HCT116 (cell line): Measurements from ENCODE around the gene PTPN13. TPM values are rescaled to one million over a fixed set of nuclear protein-coding genes. Genes with fewer than 3 reads are reported as not detected.

Source experiments
- ATAC-seq: fragments of 200-7000 bp; cut with Tn5 transposase; 2 replicates; pipeline ENCODE4 v1.9.1; 2020; ENCODE audit warnings: mild to moderate bottlenecking, moderate library complexity
- BruUV-seq: library from RNA; stranded (reverse); fragments of 400-500 nt; replicated peaks from 2 replicates; lab custom pipeline; 2021; lab: Mats Ljungman, UMichigan
- CTCF ChIA-PET: fragments of 300-600 bp; sonication (Branson Sonifier 250); formaldehyde crosslinking; loops from one replicate; lab custom pipeline; 2021; ENCODE audit warnings: antibody characterized with exemption; lab: Charles Lee
- POLR2A ChIA-PET: fragments of 300-600, 350-600 bp; sonication (Branson Sonifier 250); formaldehyde crosslinking; loops from one replicate; lab custom pipeline; 2021; ENCODE audit warnings: antibody characterized with exemption; lab: Charles Lee
- RAD21 ChIA-PET, 2 experiments: fragments of 300-600 bp; sonication (Branson Sonifier 250); formaldehyde crosslinking; loops; one replicate each; lab custom pipeline; 2023; ENCODE audit warnings: low total read pairs in 2 of 2; ENCODE audit not compliant: uncharacterized antibody in 2 of 2, unreplicated experiment in 2 of 2, low non-redundant PET in 1 of 2; lab: Charles Lee
- DNase-seq: peaks from one replicate; pipeline ENCODE4 v3.0.0-alpha.2; 2010; ENCODE audit warnings: low read depth, low spot score
- H2AFZ ChIP-seq: fragments of 200-600 bp; shearing (Covaris generic), sonication (generic); 2 replicates; pipeline ENCODE4 v1.6.1; 2017; ENCODE audit warnings: low read depth, mixed run types, mixed read lengths, antibody characterized with exemption, low read length; ENCODE audit not compliant: poor library complexity, severe bottlenecking
- H3K27ac ChIP-seq: 2 replicates; pipeline ENCODE4 v1.5.1; 2012; ENCODE audit warnings: low read depth, low read length
- H3K27me3 ChIP-seq: fragments of 200-600 bp; sonication (generic); 2 replicates; pipeline ENCODE4 v1.6.1; 2016; ENCODE audit warnings: mixed run types, low read length, mixed read lengths; ENCODE audit not compliant: insufficient read depth
- H3K36me3 ChIP-seq, 2 experiments: fragments of 200-500 bp in 1 of 2; fragments of 200-600 bp in 1 of 2; sonication (Bioruptor generic) in 1 of 2; sonication (generic) in 1 of 2; 2 replicates each; pipeline versions ENCODE4 v1.5.1 to v1.6.1; 2014 to 2016; ENCODE audit warnings: low read length in 2 of 2, inconsistent platforms in 1 of 2, mixed read lengths in 1 of 2, mixed run types in 1 of 2; ENCODE audit not compliant: insufficient read depth in 2 of 2, control insufficient read depth in 1 of 2
- H3K4me1 ChIP-seq, 2 experiments: fragments of 200-600 bp in 1 of 2; sonication (generic) in 1 of 2; 2 replicates each; pipeline versions ENCODE4 v1.5.1 to v1.6.1; 2012 to 2017; ENCODE audit warnings: low read length in 2 of 2, inconsistent platforms in 1 of 2, mild to moderate bottlenecking in 1 of 2, mixed read lengths in 1 of 2, mixed run types in 1 of 2, moderate library complexity in 1 of 2; ENCODE audit not compliant: insufficient read depth in 2 of 2, control insufficient read depth in 1 of 2
- H3K4me2 ChIP-seq: fragments of 200-600 bp; sonication (generic); 2 replicates; pipeline ENCODE4 v1.6.1; 2017; ENCODE audit warnings: mixed run types, low read length, mixed read lengths
- H3K4me3 ChIP-seq, 2 experiments: fragments of 200-600 bp in 1 of 2; sonication (generic) in 1 of 2; replicated peaks in 1 of 2; 2 replicates each; pipeline ENCODE4 v1.5.1; 2011 to 2016; ENCODE audit warnings: low read length in 2 of 2, control low read depth in 1 of 2, low read depth in 1 of 2, mild to moderate bottlenecking in 1 of 2, mixed read lengths in 1 of 2, mixed run types in 1 of 2
- H3K79me2 ChIP-seq: fragments of 200-600 bp; sonication (generic); 2 replicates; pipeline ENCODE4 v1.6.1; 2017; ENCODE audit warnings: mild to moderate bottlenecking, mixed run types, low read length, moderate library complexity, mixed read lengths; ENCODE audit not compliant: insufficient read depth
- H3K9ac ChIP-seq: fragments of 200-600 bp; sonication (generic); 2 replicates; pipeline ENCODE4 v1.6.1; 2016; ENCODE audit warnings: low read length, mixed read lengths
- H3K9me2 ChIP-seq: fragments of 200-600 bp; sonication (generic), shearing (Covaris generic); 2 replicates; pipeline ENCODE4 v1.6.1; 2017; ENCODE audit warnings: mixed run types, mild to moderate bottlenecking, moderate library complexity; ENCODE audit not compliant: insufficient read depth
- H3K9me3 ChIP-seq, 2 experiments: fragments of 200-500 bp in 1 of 2; fragments of 200-600 bp in 1 of 2; sonication (Bioruptor generic) in 1 of 2; sonication (generic) in 1 of 2; 2 replicates each; pipeline ENCODE4 v1.6.1; 2014 to 2017; ENCODE audit warnings: low read length in 2 of 2, mixed read lengths in 2 of 2, inconsistent platforms in 1 of 2, low read depth in 1 of 2, mild to moderate bottlenecking in 1 of 2, mixed run types in 1 of 2, moderate library complexity in 1 of 2; ENCODE audit not compliant: control insufficient read depth in 1 of 2, insufficient read depth in 1 of 2
- H4K20me1 ChIP-seq: fragments of 200-600 bp; sonication (generic), shearing (Covaris generic); 2 replicates; pipeline ENCODE4 v1.6.1; 2017; ENCODE audit warnings: mixed run types, mild to moderate bottlenecking, moderate library complexity; ENCODE audit not compliant: insufficient read depth
- EGR1 ChIP-seq: IDR thresholded peaks from 2 replicates; pipeline ENCODE4 v1.6.1; 2012; ENCODE audit warnings: low read depth
- ELF1 ChIP-seq: IDR thresholded peaks from 2 replicates; pipeline ENCODE4 v1.6.1; 2012; ENCODE audit warnings: low read depth, borderline replicate concordance
- FOSL1 ChIP-seq: IDR thresholded peaks from 2 replicates; pipeline ENCODE4 v1.6.1; 2012; ENCODE audit warnings: low read depth
- POLR2A ChIP-seq: IDR thresholded peaks from 2 replicates; pipeline ENCODE4 v1.7.0; 2011; ENCODE audit warnings: borderline replicate concordance; ENCODE audit not compliant: insufficient read depth, insufficient read length; ENCODE audit errors: extremely low read depth
- SIN3A ChIP-seq: IDR thresholded peaks from 2 replicates; pipeline ENCODE4 v1.6.1; 2012; ENCODE audit warnings: low read depth
- SRF ChIP-seq: IDR thresholded peaks from 2 replicates; pipeline ENCODE4 v1.6.1; 2012; ENCODE audit warnings: low read depth
- ZFX ChIP-seq: fragments of 450-650 bp; IDR thresholded peaks from 2 replicates; pipeline ENCODE4 v1.6.1; 2017
- ZNF274 ChIP-seq: fragments of 200-500 bp; sonication (Bioruptor generic); IDR thresholded peaks from 2 replicates; pipeline ENCODE4 v1.6.1; 2014; ENCODE audit warnings: mild to moderate bottlenecking, low read depth, low read length, inconsistent platforms
- intact Hi-C: fragments of 100-400 bp; cut with micrococcal nuclease; formaldehyde crosslinking; loops from 2 replicates; pipeline ENCODE4 v1.10.0; 2022
- total RNA-seq: library from RNA; stranded (reverse); gene quantifications from one replicate; pipeline ENCODE4 v1.2.1, GENCODE V29; 2021; ENCODE audit not compliant: unreplicated experiment
- TF ChIP-seq, protein P1 (sequence below): IDR thresholded peaks from 2 replicates; pipeline ENCODE4 v1.6.1; 2012
- TF ChIP-seq, protein P2 (sequence below): IDR thresholded peaks from 2 replicates; pipeline ENCODE4 v1.6.1; 2012
- TF ChIP-seq, protein P3 (sequence below), 3 experiments: fragments of 200-600 bp in 1 of 3; sonication (generic) in 1 of 3; IDR thresholded peaks in 2 of 3; conservative IDR thresholded peaks in 1 of 3; 2 replicates each; pipeline ENCODE4 v1.5.1; 2012 to 2017; ENCODE audit warnings: low read depth in 2 of 3, low read length in 2 of 3, antibody characterized with exemption in 1 of 3, borderline replicate concordance in 1 of 3, control low read depth in 1 of 3, mild to moderate bottlenecking in 1 of 3, mixed read lengths in 1 of 3, mixed run types in 1 of 3, moderate library complexity in 1 of 3; ENCODE audit not compliant: insufficient read depth in 1 of 3
- TF ChIP-seq, protein P4 (sequence below): IDR thresholded peaks from 2 replicates; pipeline ENCODE4 v1.6.1; 2011; ENCODE audit warnings: mild to moderate bottlenecking, low read length, moderate library complexity; ENCODE audit not compliant: insufficient replicate concordance; ENCODE audit errors: extremely low read depth

PTPN13 gene
- total RNA-seq, 1 experiment from 2014 or later: 14.6 TPM

DNA sequence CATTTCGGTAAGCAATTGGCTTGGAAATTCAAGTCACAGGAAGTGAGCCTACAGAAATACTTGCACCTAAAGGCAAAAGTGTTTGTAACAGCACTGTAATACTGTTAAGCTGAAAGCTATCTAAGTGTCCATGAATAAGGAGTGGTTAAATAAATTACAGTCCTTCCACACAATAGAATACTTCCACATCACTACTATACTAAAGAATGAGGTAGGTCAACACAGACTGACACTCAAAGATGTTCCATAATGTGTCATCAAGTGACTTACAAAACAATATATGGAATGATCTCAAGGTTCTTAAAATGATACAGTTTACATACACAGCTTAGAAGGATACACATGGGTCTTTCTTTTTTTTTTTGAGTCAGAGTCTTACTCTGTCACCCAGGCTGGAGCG lies 228.0 kb downstream of the PTPN13 start:
- BruUV-seq: no TSS peak

More for the DNA sequence above, 228.0 kb downstream of the PTPN13 start:
- no peak overlapping the region for H3K9ac ChIP-seq
- H3K27ac ChIP-seq: no peak overlapping the region
- no peaks in the 10 kb centered on the region for H3K9me2 ChIP-seq
- no peaks in the 10 kb centered on the region for H4K20me1 ChIP-seq
- H3K9me3 ChIP-seq: no peaks in the 10 kb centered on the region
- peaks cover 0 to 14% of the 10 kb centered on the region in 2 experiments; a peak in 2 of 4 replicates for H3K4me1 ChIP-seq
- H3K4me3 ChIP-seq: no peak overlapping the region
- ChIA-PET CTCF (no interaction called here), POLR2A (no interaction called here), RAD21 (no interaction called here)
- no peaks in the 10 kb centered on the region for H3K36me3 ChIP-seq
- H2AFZ ChIP-seq: no peak overlapping the region
- H3K4me2 ChIP-seq: no peak overlapping the region
- TF ChIP-seq ZFX: no peak
- TF ChIP-seq, protein P1, sequence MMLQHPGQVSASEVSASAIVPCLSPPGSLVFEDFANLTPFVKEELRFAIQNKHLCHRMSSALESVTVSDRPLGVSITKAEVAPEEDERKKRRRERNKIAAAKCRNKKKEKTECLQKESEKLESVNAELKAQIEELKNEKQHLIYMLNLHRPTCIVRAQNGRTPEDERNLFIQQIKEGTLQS: no peak
- TF ChIP-seq, protein P2, sequence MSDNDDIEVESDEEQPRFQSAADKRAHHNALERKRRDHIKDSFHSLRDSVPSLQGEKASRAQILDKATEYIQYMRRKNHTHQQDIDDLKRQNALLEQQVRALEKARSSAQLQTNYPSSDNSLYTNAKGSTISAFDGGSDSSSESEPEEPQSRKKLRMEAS: no peak
- TF ChIP-seq FOSL1: no peak
- TF ChIP-seq, protein P3, sequence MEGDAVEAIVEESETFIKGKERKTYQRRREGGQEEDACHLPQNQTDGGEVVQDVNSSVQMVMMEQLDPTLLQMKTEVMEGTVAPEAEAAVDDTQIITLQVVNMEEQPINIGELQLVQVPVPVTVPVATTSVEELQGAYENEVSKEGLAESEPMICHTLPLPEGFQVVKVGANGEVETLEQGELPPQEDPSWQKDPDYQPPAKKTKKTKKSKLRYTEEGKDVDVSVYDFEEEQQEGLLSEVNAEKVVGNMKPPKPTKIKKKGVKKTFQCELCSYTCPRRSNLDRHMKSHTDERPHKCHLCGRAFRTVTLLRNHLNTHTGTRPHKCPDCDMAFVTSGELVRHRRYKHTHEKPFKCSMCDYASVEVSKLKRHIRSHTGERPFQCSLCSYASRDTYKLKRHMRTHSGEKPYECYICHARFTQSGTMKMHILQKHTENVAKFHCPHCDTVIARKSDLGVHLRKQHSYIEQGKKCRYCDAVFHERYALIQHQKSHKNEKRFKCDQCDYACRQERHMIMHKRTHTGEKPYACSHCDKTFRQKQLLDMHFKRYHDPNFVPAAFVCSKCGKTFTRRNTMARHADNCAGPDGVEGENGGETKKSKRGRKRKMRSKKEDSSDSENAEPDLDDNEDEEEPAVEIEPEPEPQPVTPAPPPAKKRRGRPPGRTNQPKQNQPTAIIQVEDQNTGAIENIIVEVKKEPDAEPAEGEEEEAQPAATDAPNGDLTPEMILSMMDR (IDR thresholded peaks at IDR 0.05 in 2 of 3, conservative IDR thresholded peaks at IDR 0.05 in 1 of 3; ENCODE audit: borderline replicate concordance in 1 of 3, insufficient read depth in 1 of 3, low read depth in 2 of 3, low read length in 2 of 3): no peak
- TF ChIP-seq SRF: no peak
- no peak for TF ChIP-seq ZNF274
- TF ChIP-seq ELF1: no peak
- no peak for TF ChIP-seq POLR2A
- no peak for TF ChIP-seq EGR1
- TF ChIP-seq SIN3A: no peak
- TF ChIP-seq, protein P4, sequence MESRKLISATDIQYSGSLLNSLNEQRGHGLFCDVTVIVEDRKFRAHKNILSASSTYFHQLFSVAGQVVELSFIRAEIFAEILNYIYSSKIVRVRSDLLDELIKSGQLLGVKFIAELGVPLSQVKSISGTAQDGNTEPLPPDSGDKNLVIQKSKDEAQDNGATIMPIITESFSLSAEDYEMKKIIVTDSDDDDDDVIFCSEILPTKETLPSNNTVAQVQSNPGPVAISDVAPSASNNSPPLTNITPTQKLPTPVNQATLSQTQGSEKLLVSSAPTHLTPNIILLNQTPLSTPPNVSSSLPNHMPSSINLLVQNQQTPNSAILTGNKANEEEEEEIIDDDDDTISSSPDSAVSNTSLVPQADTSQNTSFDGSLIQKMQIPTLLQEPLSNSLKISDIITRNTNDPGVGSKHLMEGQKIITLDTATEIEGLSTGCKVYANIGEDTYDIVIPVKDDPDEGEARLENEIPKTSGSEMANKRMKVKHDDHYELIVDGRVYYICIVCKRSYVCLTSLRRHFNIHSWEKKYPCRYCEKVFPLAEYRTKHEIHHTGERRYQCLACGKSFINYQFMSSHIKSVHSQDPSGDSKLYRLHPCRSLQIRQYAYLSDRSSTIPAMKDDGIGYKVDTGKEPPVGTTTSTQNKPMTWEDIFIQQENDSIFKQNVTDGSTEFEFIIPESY: no peak
- H3K79me2 ChIP-seq: no peaks in the 10 kb centered on the region
- intact Hi-C loops: no loop called here
- ATAC-seq: no peak
- no peak for DNase-seq
- no peaks in the 10 kb centered on the region for H3K27me3 ChIP-seq
